Lower lobe of right lung (tissue), 2 donors: ENCODE results near the gene XCL2. TPM values are rescaled to one million over a fixed set of nuclear protein-coding genes. Genes with fewer than 3 reads are reported as not detected.
"Not testable (repeated sequence)": the region's sequence is repeated elsewhere in the genome, so short reads cannot be mapped to it uniquely, and the experiment has no call there.

Experiments used
- ATAC-seq, 2 donors: fragments of 200-7000 bp; cut with Tn5 transposase; one replicate each; pipeline ENCODE4 v1.9.1; 2020 to 2022; ENCODE audit warnings: mild to moderate bottlenecking in 2 of 2, moderate library complexity in 2 of 2
- DNase-seq: peaks from one replicate; pipeline ENCODE4 v3.0.0-alpha.2; 2020
- H3K27ac ChIP-seq: fragments of 200-600 bp; one replicate; pipeline ENCODE4 v1.8.0; 2022
- H3K27me3 ChIP-seq: fragments of 200-600 bp; one replicate; pipeline ENCODE4 v1.8.0; 2022; ENCODE audit warnings: low read depth
- H3K36me3 ChIP-seq: fragments of 200-600 bp; one replicate; pipeline ENCODE4 v1.8.0; 2022; ENCODE audit warnings: mild to moderate bottlenecking
- H3K4me1 ChIP-seq: fragments of 200-600 bp; one replicate; pipeline ENCODE4 v1.8.0; 2022
- H3K4me3 ChIP-seq: fragments of 200-600 bp; one replicate; pipeline ENCODE4 v1.8.0; 2022; ENCODE audit warnings: mild to moderate bottlenecking
- H3K9me3 ChIP-seq: fragments of 200-600 bp; one replicate; pipeline ENCODE4 v1.8.0; 2022
- intact Hi-C: fragments of 100-400 bp; cut with DNase I; formaldehyde crosslinking; loops from one replicate; pipeline ENCODE4 v1.11.0; 2022
- total RNA-seq: library from RNA; stranded (reverse); fragmentation: NEBNext Ultra II Directional; extraction: Animal tissue kit (Norgen Biotek cat#: 25700); gene quantifications from one replicate; pipeline ENCODE4 v1.2.1, GENCODE V29; 2021
- TF ChIP-seq, protein P1 (sequence below): fragments of 200-600 bp; IDR thresholded peaks from one replicate; pipeline ENCODE4 v1.8.0; 2022; ENCODE audit warnings: antibody characterized with exemption, mild to moderate bottlenecking
- donor health status: DM: no; HTN: yes; CAD: no; lungs with severe emphysema.

The XCL2 gene
- total RNA-seq, 1 donor from 2014 or later: 2.0 TPM

DNA sequence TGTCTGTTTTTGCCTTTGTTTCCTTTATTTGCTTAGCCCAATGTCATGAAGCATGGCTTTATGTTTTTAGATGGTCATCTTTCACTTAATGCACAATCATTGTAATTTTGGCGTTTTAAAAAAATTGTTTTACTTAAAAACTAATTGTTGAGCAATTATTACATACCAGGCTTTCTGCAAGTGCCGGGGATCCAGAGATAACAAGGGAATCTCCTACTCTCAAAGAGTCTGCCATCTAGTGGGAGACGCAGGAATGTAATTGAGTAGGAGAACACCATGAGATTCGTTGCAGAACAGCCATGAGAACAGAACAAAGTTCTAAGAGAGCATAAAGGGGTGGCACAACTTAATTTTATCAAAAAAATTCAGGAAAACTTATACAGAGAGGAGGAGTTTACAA is 30.4 kb upstream of the XCL2 start:
- H3K36me3 ChIP-seq, intact Hi-C loops, H3K9me3 ChIP-seq, H3K27me3 ChIP-seq, DNase-seq, H3K4me3 ChIP-seq, H3K4me1 ChIP-seq, H3K27ac ChIP-seq: not testable (repeated sequence)
- TF ChIP-seq, protein P1, sequence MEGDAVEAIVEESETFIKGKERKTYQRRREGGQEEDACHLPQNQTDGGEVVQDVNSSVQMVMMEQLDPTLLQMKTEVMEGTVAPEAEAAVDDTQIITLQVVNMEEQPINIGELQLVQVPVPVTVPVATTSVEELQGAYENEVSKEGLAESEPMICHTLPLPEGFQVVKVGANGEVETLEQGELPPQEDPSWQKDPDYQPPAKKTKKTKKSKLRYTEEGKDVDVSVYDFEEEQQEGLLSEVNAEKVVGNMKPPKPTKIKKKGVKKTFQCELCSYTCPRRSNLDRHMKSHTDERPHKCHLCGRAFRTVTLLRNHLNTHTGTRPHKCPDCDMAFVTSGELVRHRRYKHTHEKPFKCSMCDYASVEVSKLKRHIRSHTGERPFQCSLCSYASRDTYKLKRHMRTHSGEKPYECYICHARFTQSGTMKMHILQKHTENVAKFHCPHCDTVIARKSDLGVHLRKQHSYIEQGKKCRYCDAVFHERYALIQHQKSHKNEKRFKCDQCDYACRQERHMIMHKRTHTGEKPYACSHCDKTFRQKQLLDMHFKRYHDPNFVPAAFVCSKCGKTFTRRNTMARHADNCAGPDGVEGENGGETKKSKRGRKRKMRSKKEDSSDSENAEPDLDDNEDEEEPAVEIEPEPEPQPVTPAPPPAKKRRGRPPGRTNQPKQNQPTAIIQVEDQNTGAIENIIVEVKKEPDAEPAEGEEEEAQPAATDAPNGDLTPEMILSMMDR: peak; percentile 43
- ATAC-seq: peak; percentile 65 to 66

DNA sequence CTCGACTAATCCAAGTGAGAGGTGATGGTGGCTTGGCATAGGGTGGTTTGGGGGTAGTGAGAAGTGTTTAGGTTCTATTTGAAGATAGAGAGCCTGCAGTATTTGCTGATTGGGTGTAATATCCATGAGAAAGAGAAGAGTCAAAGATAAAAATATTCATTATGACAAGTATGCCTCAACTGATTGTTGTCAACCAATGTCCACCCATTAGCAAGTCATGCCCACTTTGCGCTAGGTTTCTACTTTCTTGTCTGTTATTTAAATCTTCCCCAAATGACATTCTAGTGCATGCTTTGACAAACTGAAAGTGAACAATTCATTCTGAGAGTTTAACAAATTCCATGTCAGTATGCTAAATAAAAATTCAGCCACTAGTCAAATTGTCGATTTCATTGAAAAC is 28.8 kb upstream of the XCL2 start:
- DNase-seq (no peak), ATAC-seq (no peak)
- no peaks in the 10 kb centered on the region for H3K9me3 ChIP-seq
- no peaks in the 10 kb centered on the region for H3K27me3 ChIP-seq
- H3K36me3 ChIP-seq: no peaks in the 10 kb centered on the region
- H3K4me1 ChIP-seq: no peaks in the 10 kb centered on the region
- no peak overlapping the region for H3K4me3 ChIP-seq
- intact Hi-C loops: no loop called here
- no peak overlapping the region for H3K27ac ChIP-seq
- TF ChIP-seq, protein P1: no peak

DNA sequence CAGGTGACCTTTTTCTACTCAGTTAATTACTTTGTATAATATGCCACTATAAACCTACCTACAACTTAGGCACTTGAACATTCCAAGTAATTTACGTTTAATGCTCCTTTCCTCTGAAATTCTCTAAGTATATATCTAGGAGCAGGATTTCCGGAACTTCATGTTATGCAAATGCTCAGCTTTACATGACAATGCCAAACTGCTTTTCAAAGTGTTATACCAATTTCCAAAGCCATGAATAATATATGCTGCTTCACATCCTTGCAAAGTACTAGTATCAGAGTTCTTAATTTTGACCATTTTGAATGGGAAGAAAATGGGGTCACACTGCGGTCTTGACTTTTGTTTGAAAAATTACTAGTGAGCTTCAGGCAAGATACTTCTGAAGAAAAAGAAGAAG is 26.9 kb upstream of the XCL2 start:
- ATAC-seq (no peak), DNase-seq (no peak)
- Histone ChIP-seq H3K27me3 (no peaks in the 10 kb centered on the region), H3K4me3 (no peak overlapping the region), H3K27ac (no peak overlapping the region), H3K9me3 (no peaks in the 10 kb centered on the region), H3K36me3 (no peaks in the 10 kb centered on the region), H3K4me1 (no peaks in the 10 kb centered on the region)
- TF ChIP-seq, protein P1: no peak
- intact Hi-C loops: no loop called here

DNA sequence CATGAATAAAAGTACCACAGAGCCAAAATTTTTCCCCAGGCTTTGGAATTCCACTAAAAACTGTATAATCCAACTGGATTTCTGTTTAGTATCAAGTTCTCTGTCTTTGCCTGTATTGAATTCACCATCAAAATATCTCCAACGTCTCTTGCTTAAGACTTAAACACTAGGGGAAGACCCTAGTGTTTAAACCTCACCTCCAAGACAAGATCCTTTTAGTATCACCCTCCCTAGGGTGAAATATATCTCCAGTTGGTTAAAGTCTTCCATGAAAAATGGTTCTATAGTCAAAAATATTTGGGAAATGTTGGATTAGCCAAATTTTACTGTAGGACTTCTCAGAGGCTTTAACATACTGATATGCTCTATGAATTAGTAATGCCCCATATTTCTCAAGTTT is 24.5 kb upstream of the XCL2 start:
- TF ChIP-seq, protein P1: no peak
- Histone ChIP-seq H3K36me3 (no peaks in the 10 kb centered on the region), H3K27me3 (no peaks in the 10 kb centered on the region), H3K4me1 (no peaks in the 10 kb centered on the region), H3K27ac (no peak overlapping the region), H3K4me3 (no peak overlapping the region), H3K9me3 (no peaks in the 10 kb centered on the region)
- intact Hi-C loops: no loop called here
- no peak for ATAC-seq
- DNase-seq: no peak

DNA sequence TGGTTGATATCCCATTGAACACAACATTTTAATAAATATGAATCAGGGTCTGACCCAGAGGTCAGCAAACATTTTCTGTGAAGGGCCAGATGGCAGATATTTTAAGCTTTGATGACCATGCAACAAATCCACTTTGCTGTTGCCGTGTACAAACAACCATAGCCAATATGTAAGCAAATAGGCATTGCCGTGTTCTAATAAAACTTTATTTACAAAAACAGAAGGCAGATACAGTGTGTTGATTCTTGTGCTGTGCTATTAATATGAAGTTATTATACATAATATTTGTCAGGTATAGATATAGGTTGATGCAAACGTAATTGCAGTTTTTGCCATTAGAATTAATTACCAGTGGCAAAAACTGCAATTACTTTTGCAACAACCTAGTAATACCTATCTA is 23.8 kb upstream of the XCL2 start:
- intact Hi-C loops: no loop called here

More for the DNA sequence above, 23.8 kb upstream of the XCL2 start:
- ATAC-seq (no peak), DNase-seq (no peak)
- no peak overlapping the region for H3K27ac ChIP-seq
- no peak overlapping the region for H3K4me3 ChIP-seq
- TF ChIP-seq, protein P1: no peak
- H3K36me3 ChIP-seq: no peaks in the 10 kb centered on the region
- H3K27me3 ChIP-seq: no peaks in the 10 kb centered on the region
- H3K4me1 ChIP-seq: no peaks in the 10 kb centered on the region
- H3K9me3 ChIP-seq: no peaks in the 10 kb centered on the region
